Kidney tubule cell (primary cell): ENCODE data around the gene MUC5AC.
"Not testable (repeated sequence)": the region's sequence is repeated elsewhere in the genome, so short reads cannot be mapped to it uniquely, and the experiment has no call there.

Experiments used
- DNase-seq: peaks from one replicate; pipeline ENCODE4 v3.0.0-alpha.2; 2018; ENCODE audit warnings: low spot score

Gene MUC5AC

GRCh38 chr11:1177771-1178090 is 20.0 kb downstream of the MUC5AC start:
- no peak for DNase-seq

GRCh38 chr11:1178201-1178885 is 20.6 kb downstream of the MUC5AC start:
- DNase-seq: no peak

- DNase-seq: no peak
Measured at GRCh38 chr11:1178906-1179305, 21.2 kb downstream of the MUC5AC start.

- no peak for DNase-seq
Measured at GRCh38 chr11:1179641-1180040, 21.9 kb downstream of the MUC5AC start.

- no peak for DNase-seq
Measured at GRCh38 chr11:1180171-1180570, 22.4 kb downstream of the MUC5AC start.

GRCh38 chr11:1180947-1181391 is 23.2 kb downstream of the MUC5AC start:
- DNase-seq: no peak

- no peak for DNase-seq
Measured at GRCh38 chr11:1181420-1181819, 23.7 kb downstream of the MUC5AC start.

- DNase-seq: no peak
Measured at GRCh38 chr11:1181853-1182535, 24.2 kb downstream of the MUC5AC start.

GRCh38 chr11:1184139-1184538 is 26.4 kb downstream of the MUC5AC start:
- not testable (repeated sequence) for DNase-seq

GRCh38 chr11:1188451-1189130 is 30.8 kb downstream of the MUC5AC start:
- not testable (repeated sequence) for DNase-seq

- not testable (repeated sequence) for DNase-seq
Measured at GRCh38 chr11:1189816-1190215, 32.1 kb downstream of the MUC5AC start.

- DNase-seq: not testable (repeated sequence)
Measured at GRCh38 chr11:1191786-1192470, 34.2 kb downstream of the MUC5AC start.

GRCh38 chr11:1192741-1193325 is 35.1 kb downstream of the MUC5AC start:
- DNase-seq: no peak

GRCh38 chr11:1193326-1194230 is 35.8 kb downstream of the MUC5AC start:
- no peak for DNase-seq

- no peak for DNase-seq
Measured at GRCh38 chr11:1194231-1194976, 36.7 kb downstream of the MUC5AC start.

- no peak for DNase-seq
Measured at GRCh38 chr11:1194977-1195681, 37.4 kb downstream of the MUC5AC start.

- no peak for DNase-seq
Measured at GRCh38 chr11:1195682-1196515, 38.1 kb downstream of the MUC5AC start.

GRCh38 chr11:1196516-1197391 is 39.0 kb downstream of the MUC5AC start:
- no peak for DNase-seq
